A549 (cell line): Measurements from ENCODE around the gene WRNIP1. TPM values are rescaled to one million over a fixed set of nuclear protein-coding genes. Genes with fewer than 3 reads are reported as not detected.
"Not testable (repeated sequence)": the region's sequence is repeated elsewhere in the genome, so short reads cannot be mapped to it uniquely, and the experiment has no call there.

Experiments used
- ATAC-seq, 2 experiments: fragments of 200-7000 bp in 1 of 2; fragments of >200 bp in 1 of 2; cut with Nextera tagmentation in 1 of 2; cut with Tn5 transposase in 1 of 2; 3 replicates each; pipeline versions ENCODE4 v1.8.0 to v1.9.1; 2018 to 2020; ENCODE audit warnings: mild to moderate bottlenecking in 1 of 2, moderate library complexity in 1 of 2
- CTCF ChIA-PET: fragments of 300-600 bp; sonication (Branson Sonifier 250); formaldehyde crosslinking; extraction: SDS; loops from one replicate; lab custom pipeline; 2021; ENCODE audit warnings: antibody characterized with exemption, inconsistent platforms; lab: Yijun Ruan, JAX
- POLR2A ChIA-PET: fragments of 350-600 bp; formaldehyde crosslinking; extraction: SDS; loops from one replicate; lab custom pipeline; 2021; ENCODE audit warnings: antibody characterized with exemption, inconsistent platforms; lab: Yijun Ruan, JAX
- DNase-seq, 2 experiments: peaks; one replicate each; pipeline versions ENCODE4 v3.0.0 to v3.0.0-alpha.2; 2011 to 2016; ENCODE audit warnings: low read depth in 1 of 2, low spot score in 1 of 2
- FAIRE-seq: peaks from 2 replicates; lab custom pipeline; 2011; peaks lifted over from hg19 to GRCh38; lab: Jason Lieb, UNC
- H3K27ac ChIP-seq, 2 experiments: fragments of >200 bp; sonication (Bioruptor Twin); formaldehyde crosslinking; 3 replicates each; pipeline ENCODE4 v1.5.1; 2016 to 2017
- H3K4me1 ChIP-seq: fragments of >200 bp; sonication (Bioruptor Twin); formaldehyde crosslinking; 3 replicates; pipeline ENCODE4 v1.6.1; 2016
- H3K4me2 ChIP-seq: fragments of >200 bp; sonication (Bioruptor Twin); formaldehyde crosslinking; 3 replicates; pipeline ENCODE4 v1.6.1; 2016
- H3K4me3 ChIP-seq: fragments of >200 bp; sonication (Bioruptor Twin); formaldehyde crosslinking; 3 replicates; pipeline ENCODE4 v1.5.1; 2016
- H3K9me3 ChIP-seq: fragments of >200 bp; sonication (Bioruptor Twin); formaldehyde crosslinking; 3 replicates; pipeline ENCODE4 v1.6.1; 2016
- CEBPB ChIP-seq, 2 experiments: fragments of >200 bp in 1 of 2; sonication (Bioruptor Twin) in 1 of 2; formaldehyde crosslinking in 1 of 2; IDR thresholded peaks; 2 replicates each; pipeline ENCODE4 v1.6.1; 2012 to 2016
- ESRRA ChIP-seq: fragments of 150-350 bp; IDR thresholded peaks from 2 replicates; pipeline ENCODE4 v1.6.1; 2014; ENCODE audit warnings: mild to moderate bottlenecking, low read length, borderline replicate concordance
- FOXS1 ChIP-seq: fragments of 250-450 bp; sonication (Bioruptor Pico); IDR thresholded peaks from 2 replicates; pipeline ENCODE4 v1.5.0; 2020; ENCODE audit warnings: mild to moderate bottlenecking, moderate library complexity
- GATA3 ChIP-seq: IDR thresholded peaks from 2 replicates; pipeline ENCODE4 v1.6.1; 2012; ENCODE audit warnings: borderline replicate concordance
- HDAC2 ChIP-seq: fragments of 200-600 bp; sonication (generic); IDR thresholded peaks from 2 replicates; pipeline ENCODE4 v1.6.1; 2016
- HOXA7 ChIP-seq: fragments of 250-450 bp; sonication (Bioruptor Pico); IDR thresholded peaks from 2 replicates; pipeline ENCODE4 v1.5.0; 2020; ENCODE audit warnings: mild to moderate bottlenecking, moderate library complexity
- KDM5A ChIP-seq: fragments of 200-600 bp; sonication (generic); IDR thresholded peaks from 2 replicates; pipeline ENCODE4 v1.6.1; 2016; ENCODE audit warnings: antibody characterized with exemption, mild to moderate bottlenecking
- MYC ChIP-seq: IDR thresholded peaks from 2 replicates; pipeline ENCODE4 v1.6.1; 2012; ENCODE audit warnings: mild to moderate bottlenecking, inconsistent platforms, low read length, improper control_type of control experiment, borderline replicate concordance
- RCOR1 ChIP-seq: fragments of 150-350 bp; IDR thresholded peaks from 2 replicates; pipeline ENCODE4 v1.6.1; 2014; ENCODE audit warnings: antibody characterized with exemption, low read length, low read depth
- TP53 ChIP-seq: fragments of 250-450 bp; sonication (Bioruptor Pico); IDR thresholded peaks from 2 replicates; pipeline ENCODE4 v1.5.0; 2021; ENCODE audit warnings: mild to moderate bottlenecking, moderate library complexity
- ZC3H11A ChIP-seq: fragments of 450-650 bp; IDR thresholded peaks from 2 replicates; pipeline ENCODE4 v1.6.1; 2014; ENCODE audit warnings: antibody characterized with exemption, mild to moderate bottlenecking
- ZSCAN20 ChIP-seq: fragments of 250-450 bp; sonication (Bioruptor Pico); IDR thresholded peaks from 2 replicates; pipeline ENCODE4 v1.8.0; 2022; ENCODE audit warnings: mild to moderate bottlenecking, moderate library complexity
- WGBS: methylation state at CpG from one replicate; pipeline ENCODE4 v1.1.6; 2017; ENCODE audit errors: missing lambda C conversion rate; 5-methylcytosine and 5-hydroxymethylcytosine counted together
- polyA plus RNA-seq, 4 experiments: library from polyadenylated mRNA; depleted of rRNA in 3 of 4; stranded (reverse); fragments of >200 nt; fragmentation: RNase III in 1 of 4; extraction: RNeasy Plus Mini Kit Qiagen cat#74134 plus additional on column Dnase treatment in 1 of 4; gene quantifications; 2 replicates in 3 of 4; 3 replicates in 1 of 4; pipeline ENCODE4 v1.2.3, GENCODE V29; 2011 to 2017
- TF ChIP-seq, protein P1 (sequence below): IDR thresholded peaks from 2 replicates; pipeline ENCODE4 v1.6.1; 2012
- TF ChIP-seq, protein P2 (sequence below): IDR thresholded peaks from 2 replicates; pipeline ENCODE4 v1.6.1; 2012; ENCODE audit warnings: low read depth, borderline replicate concordance
- TF ChIP-seq, protein P3 (sequence below): fragments of 250-450 bp; sonication (Bioruptor Pico); IDR thresholded peaks from 2 replicates; pipeline ENCODE4 v1.5.0; 2021; ENCODE audit warnings: mild to moderate bottlenecking, moderate library complexity, borderline replicate concordance

Gene WRNIP1
- polyA plus RNA-seq, 2 of the 4 experiments (the other 2 are of a cell fraction): 27.7 to 32.2 TPM

DNA sequence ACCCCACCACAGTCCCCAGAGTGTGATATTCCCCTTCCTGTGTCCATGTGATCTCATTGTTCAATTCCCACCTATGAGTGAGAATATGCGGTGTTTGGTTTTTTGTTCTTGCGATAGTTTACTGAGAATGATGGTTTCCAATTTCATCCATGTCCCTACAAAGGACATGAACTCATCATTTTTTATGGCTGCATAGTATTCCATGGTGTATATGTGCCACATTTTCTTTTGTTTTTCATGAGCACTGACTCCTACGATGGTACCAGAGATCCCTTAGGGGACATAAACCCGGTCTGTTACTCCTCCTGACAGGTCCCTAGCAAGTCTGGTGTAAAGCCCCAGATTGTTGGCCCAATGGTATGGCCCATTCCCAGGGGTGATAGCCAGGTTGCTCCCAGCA is 36.5 kb downstream of the WRNIP1 start:
- FAIRE-seq, ATAC-seq, H3K4me2 ChIP-seq, H3K27ac ChIP-seq, H3K4me1 ChIP-seq, DNase-seq, H3K4me3 ChIP-seq, H3K9me3 ChIP-seq, POLR2A ChIA-PET: not testable (repeated sequence)
- CTCF ChIA-PET: interaction anchor here (0.6 kb wide), 1 partner anchor 113 kb away, joined by 3 read pairs; no protein-coding TSS in a partner anchor
- WGBS: 5% methylated on average over 2 of the region's 4 CpGs

DNA sequence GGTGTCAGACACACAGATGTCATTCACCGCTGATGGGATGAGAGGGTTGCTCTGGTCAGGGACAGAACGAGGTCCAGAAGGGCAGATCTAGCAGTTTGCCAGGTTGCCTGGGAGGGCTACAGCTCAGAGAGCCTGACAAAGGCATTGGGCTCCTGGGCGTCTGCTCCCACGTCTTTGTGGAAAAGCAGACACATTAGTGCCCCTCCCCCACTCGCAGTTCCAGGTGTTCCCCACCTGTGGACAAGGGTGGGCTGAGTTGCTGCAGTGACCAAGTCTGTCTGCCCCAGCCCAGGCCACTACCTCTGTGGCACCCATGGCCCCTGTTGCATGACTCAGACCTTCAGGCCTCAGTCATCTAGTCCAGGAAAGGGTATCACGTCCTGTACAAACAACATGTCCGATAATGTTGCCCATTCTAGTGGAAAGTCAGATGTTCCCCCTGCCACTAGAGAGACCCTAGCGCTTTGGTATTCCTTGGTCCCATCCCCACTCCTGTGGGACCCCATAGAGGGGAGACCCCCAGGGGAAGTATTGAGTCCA is 37.4 kb downstream of the WRNIP1 start:
- ATAC-seq (no peak), FAIRE-seq (no peak), DNase-seq (no peak)
- WGBS: 84% methylated on average over 5 of the region's 8 CpGs
- Histone ChIP-seq H3K27ac (no peak overlapping the region), H3K4me1 (no peaks in the 10 kb centered on the region), H3K9me3 (no peaks in the 10 kb centered on the region), H3K4me3 (no peak overlapping the region), H3K4me2 (no peak overlapping the region)
- ChIA-PET POLR2A (no interaction called here), CTCF (interaction anchor here (0.6 kb wide), 1 partner anchor 112 kb away, joined by 3 read pairs; no protein-coding TSS in a partner anchor)
- TF ChIP-seq HOXA7 (CRISPR knock-in tag): no peak
- TF ChIP-seq RCOR1: no peak
- TF ChIP-seq ZSCAN20: no peak
- TF ChIP-seq, protein P1, sequence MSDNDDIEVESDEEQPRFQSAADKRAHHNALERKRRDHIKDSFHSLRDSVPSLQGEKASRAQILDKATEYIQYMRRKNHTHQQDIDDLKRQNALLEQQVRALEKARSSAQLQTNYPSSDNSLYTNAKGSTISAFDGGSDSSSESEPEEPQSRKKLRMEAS: no peak
- TF ChIP-seq, all 56 proteins: peak for 0

DNA sequence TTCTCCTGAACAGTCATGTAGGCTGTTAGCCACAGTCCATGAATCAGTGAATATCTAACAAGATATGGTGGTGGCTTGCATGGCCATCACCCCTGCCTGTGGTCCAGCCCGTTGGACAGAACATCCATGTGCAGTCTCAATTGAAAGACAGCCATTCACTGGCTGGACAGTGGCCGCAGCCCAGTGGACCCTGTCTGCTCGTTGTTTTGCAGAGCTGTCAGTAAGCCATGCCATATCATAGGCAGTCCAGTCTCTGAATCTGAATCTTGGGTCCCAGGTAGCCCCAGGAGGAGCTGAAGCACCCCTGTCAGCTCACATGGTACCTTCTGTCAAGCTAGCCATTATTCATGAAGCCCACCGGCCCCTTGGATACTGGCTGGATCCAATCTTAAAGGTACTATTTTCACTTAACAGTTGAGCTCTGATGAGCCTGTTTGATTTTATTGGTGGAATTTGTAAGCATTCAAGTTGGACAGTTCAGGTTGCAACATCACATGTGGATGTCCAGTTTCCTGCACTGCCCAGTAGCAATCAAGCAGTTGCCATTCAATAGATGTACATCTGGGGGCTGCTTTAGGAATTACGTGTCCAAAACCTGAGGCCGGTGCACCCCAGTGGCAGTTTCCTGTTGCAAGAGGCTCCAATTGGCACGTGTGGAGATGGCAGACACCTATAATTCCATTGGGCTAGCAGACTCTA is 38.7 kb downstream of the WRNIP1 start:
- DNase-seq (no peak), ATAC-seq (no peak), FAIRE-seq (no peak)
- Histone ChIP-seq H3K27ac (no peak overlapping the region), H3K4me3 (no peak overlapping the region), H3K4me1 (no peaks in the 10 kb centered on the region), H3K4me2 (no peak overlapping the region), H3K9me3 (no peaks in the 10 kb centered on the region)
- ChIA-PET CTCF (interaction anchor here (1.1 to 1.8 kb wide), 3 partner anchors 9 to 66 kb away, joined by 3 to 13 read pairs (median 3); no protein-coding TSS in a partner anchor), POLR2A (interaction anchor here (0.6 kb wide), 1 partner anchor 151 kb away, joined by 4 read pairs; no protein-coding TSS in a partner anchor)
- no peak for TF ChIP-seq KDM5A
- TF ChIP-seq, protein P2, sequence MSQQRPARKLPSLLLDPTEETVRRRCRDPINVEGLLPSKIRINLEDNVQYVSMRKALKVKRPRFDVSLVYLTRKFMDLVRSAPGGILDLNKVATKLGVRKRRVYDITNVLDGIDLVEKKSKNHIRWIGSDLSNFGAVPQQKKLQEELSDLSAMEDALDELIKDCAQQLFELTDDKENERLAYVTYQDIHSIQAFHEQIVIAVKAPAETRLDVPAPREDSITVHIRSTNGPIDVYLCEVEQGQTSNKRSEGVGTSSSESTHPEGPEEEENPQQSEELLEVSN: no peak
- no peak for TF ChIP-seq ESRRA
- TF ChIP-seq MYC: no peak
- no peak for TF ChIP-seq FOXS1
- TF ChIP-seq TP53 (CRISPR knock-in tag): no peak
- no peak for TF ChIP-seq CEBPB (IDR thresholded peaks at IDR 0.05)
- TF ChIP-seq, protein P3, sequence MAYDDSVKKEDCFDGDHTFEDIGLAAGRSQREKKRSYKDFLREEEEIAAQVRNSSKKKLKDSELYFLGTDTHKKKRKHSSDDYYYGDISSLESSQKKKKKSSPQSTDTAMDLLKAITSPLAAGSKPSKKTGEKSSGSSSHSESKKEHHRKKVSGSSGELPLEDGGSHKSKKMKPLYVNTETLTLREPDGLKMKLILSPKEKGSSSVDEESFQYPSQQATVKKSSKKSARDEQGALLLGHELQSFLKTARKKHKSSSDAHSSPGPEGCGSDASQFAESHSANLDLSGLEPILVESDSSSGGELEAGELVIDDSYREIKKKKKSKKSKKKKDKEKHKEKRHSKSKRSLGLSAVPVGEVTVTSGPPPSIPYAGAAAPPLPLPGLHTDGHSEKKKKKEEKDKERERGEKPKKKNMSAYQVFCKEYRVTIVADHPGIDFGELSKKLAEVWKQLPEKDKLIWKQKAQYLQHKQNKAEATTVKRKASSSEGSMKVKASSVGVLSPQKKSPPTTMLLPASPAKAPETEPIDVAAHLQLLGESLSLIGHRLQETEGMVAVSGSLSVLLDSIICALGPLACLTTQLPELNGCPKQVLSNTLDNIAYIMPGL (CRISPR knock-in tag): no peak
- TF ChIP-seq ZC3H11A: no peak
- no peak for TF ChIP-seq HDAC2
- 89% methylated on average over 6 of the region's 7 CpGs for WGBS

DNA sequence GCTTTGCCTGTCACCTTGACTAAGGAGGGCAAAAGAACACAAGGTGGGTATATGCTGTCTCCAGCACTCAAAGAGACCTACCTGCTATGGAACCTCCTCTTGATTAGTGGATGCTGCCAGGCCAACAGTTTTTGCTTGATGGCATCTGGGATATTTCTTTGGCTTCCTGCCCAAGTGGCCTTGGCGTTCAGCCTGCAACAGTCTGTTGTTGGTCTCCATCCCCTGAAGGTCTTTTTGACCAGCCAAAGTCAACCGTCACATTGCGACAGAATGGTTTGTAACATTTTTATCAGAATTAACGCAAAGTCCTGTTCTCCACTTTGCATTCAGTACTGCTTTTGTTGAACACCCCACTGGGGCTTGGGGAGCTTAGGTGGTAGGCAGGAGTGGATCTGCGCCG is 39.3 kb downstream of the WRNIP1 start:
- TF ChIP-seq GATA3: no peak
- TF ChIP-seq, all 56 proteins: peak for 0
- CTCF ChIA-PET: interaction anchor here (1.5 to 1.8 kb wide), 2 partner anchors 14 to 148 kb away, joined by 3 to 13 read pairs; no protein-coding TSS in a partner anchor
- DNase-seq (no peak), ATAC-seq (no peak), FAIRE-seq (no peak)
- POLR2A ChIA-PET: no interaction called here
- no peaks in the 10 kb centered on the region for H3K9me3 ChIP-seq
- H3K4me3 ChIP-seq: no peak overlapping the region
- WGBS: 77% methylated on average over 6 of the region's 6 CpGs
- H3K27ac ChIP-seq: no peak overlapping the region
- no peaks in the 10 kb centered on the region for H3K4me1 ChIP-seq
- H3K4me2 ChIP-seq: no peak overlapping the region
